HepG2 (cell line): ENCODE data around the gene DAPP1. TPM values are rescaled to one million over a fixed set of nuclear protein-coding genes. Genes with fewer than 3 reads are reported as not detected.

Experiments
- KDM5B ChIP-seq: sonication (generic); formaldehyde crosslinking; IDR thresholded peaks from 2 replicates; pipeline ENCODE4 v1.4.0; 2020; ENCODE audit warnings: missing genetic modification reagents, mild to moderate bottlenecking, borderline replicate concordance
- NCOA5 ChIP-seq: sonication (generic); formaldehyde crosslinking; IDR thresholded peaks from 2 replicates; pipeline ENCODE4 v1.4.0; 2020; ENCODE audit warnings: missing genetic modification reagents
- RBFOX2 ChIP-seq: fragments of 200-400 bp; formaldehyde crosslinking; IDR thresholded peaks from 2 replicates; pipeline ENCODE4 v1.6.1; 2017; ENCODE audit warnings: low read depth, mild to moderate bottlenecking, low read length
- SRY ChIP-seq: sonication (generic); formaldehyde crosslinking; IDR thresholded peaks from 2 replicates; pipeline ENCODE4 v1.8.0; 2022; ENCODE audit warnings: mild to moderate bottlenecking, missing genetic modification reagents
- ZNF234 ChIP-seq: sonication (generic); formaldehyde crosslinking; conservative IDR thresholded peaks from 2 replicates; pipeline ENCODE4 v1.5.1; 2020; ENCODE audit warnings: mild to moderate bottlenecking, missing genetic modification reagents
- ZNF446 ChIP-seq: sonication (generic); formaldehyde crosslinking; IDR thresholded peaks from 2 replicates; pipeline ENCODE4 v1.5.0; 2020; ENCODE audit warnings: mild to moderate bottlenecking, missing genetic modification reagents
- ZNF501 ChIP-seq: sonication (generic); formaldehyde crosslinking; IDR thresholded peaks from 2 replicates; pipeline ENCODE4 v1.5.1; 2020; ENCODE audit warnings: mild to moderate bottlenecking, moderate library complexity, missing genetic modification reagents
- polyA plus RNA-seq, 8 experiments: library from polyadenylated mRNA; depleted of rRNA in 3 of 8; stranded (reverse) in 7 of 8; unstranded in 1 of 8; fragments of >200 nt; fragmentation: Illumina TruSeq in 4 of 8; extraction: Trizol in 4 of 8; gene quantifications; 2 replicates each; pipeline versions ENCODE4 v1.2.1 to v1.2.3, GENCODE V29; 2011 to 2016; ENCODE audit warnings: low read depth in 4 of 8, missing spikeins in 1 of 8, mixed read lengths in 1 of 8; ENCODE audit not compliant: insufficient read depth in 1 of 8
- total RNA-seq, 5 experiments: library from RNA; depleted of rRNA; stranded (reverse); fragments of >200 nt; fragmentation: Illumina TruSeq; extraction: Trizol; gene quantifications; 2 replicates each; pipeline ENCODE4 v1.2.3, GENCODE V29; 2016; ENCODE audit warnings: low read depth in 1 of 5
- TF ChIP-seq, protein P1 (sequence below): sonication (generic); formaldehyde crosslinking; IDR thresholded peaks from 2 replicates; pipeline ENCODE4 v1.4.0; 2020; ENCODE audit warnings: missing genetic modification reagents, mild to moderate bottlenecking, borderline replicate concordance
- TF ChIP-seq, protein P2 (sequence below): sonication (generic); formaldehyde crosslinking; IDR thresholded peaks from 2 replicates; pipeline ENCODE4 v1.4.0; 2020; ENCODE audit warnings: mild to moderate bottlenecking, low read depth, missing genetic modification reagents
- TF ChIP-seq, protein P3 (sequence below): sonication (generic); formaldehyde crosslinking; IDR thresholded peaks from 2 replicates; pipeline ENCODE4 v1.9.0; 2021; ENCODE audit warnings: missing genetic modification reagents, mild to moderate bottlenecking, borderline replicate concordance

The DAPP1 gene
- total and polyA plus RNA-seq, 2 of the 13 experiments (the other 11 are each of a cell fraction or from before 2014, with no cell fraction given): not detected

DNA sequence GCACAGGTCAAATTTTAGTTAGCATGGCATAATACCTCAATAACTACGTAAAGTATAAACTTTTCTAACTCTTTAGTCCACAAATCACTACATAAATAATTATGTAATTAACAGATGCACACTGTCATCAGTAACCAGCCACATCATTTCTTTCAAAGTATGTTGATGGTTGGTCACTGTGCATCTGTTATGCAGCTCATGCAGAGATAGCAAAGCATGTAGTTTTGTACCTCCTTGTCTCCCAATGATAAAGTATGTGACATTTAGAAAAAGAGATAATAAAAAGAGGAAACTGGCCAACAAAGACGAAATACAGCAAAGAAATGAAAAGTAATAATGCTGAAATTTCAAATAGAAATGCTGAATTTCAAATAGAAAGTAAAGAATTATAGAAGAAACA lies 74.7 kb downstream of the DAPP1 start (continued):
- TF ChIP-seq SRY (CRISPR knock-in tag) (no peak), ZNF446 (CRISPR knock-in tag) (no peak), ZNF501 (CRISPR knock-in tag) (no peak), NCOA5 (CRISPR knock-in tag) (no peak), KDM5B (CRISPR knock-in tag) (no peak), RBFOX2 (no peak), ZNF234 (CRISPR knock-in tag) (no peak)
- TF ChIP-seq, protein P1, sequence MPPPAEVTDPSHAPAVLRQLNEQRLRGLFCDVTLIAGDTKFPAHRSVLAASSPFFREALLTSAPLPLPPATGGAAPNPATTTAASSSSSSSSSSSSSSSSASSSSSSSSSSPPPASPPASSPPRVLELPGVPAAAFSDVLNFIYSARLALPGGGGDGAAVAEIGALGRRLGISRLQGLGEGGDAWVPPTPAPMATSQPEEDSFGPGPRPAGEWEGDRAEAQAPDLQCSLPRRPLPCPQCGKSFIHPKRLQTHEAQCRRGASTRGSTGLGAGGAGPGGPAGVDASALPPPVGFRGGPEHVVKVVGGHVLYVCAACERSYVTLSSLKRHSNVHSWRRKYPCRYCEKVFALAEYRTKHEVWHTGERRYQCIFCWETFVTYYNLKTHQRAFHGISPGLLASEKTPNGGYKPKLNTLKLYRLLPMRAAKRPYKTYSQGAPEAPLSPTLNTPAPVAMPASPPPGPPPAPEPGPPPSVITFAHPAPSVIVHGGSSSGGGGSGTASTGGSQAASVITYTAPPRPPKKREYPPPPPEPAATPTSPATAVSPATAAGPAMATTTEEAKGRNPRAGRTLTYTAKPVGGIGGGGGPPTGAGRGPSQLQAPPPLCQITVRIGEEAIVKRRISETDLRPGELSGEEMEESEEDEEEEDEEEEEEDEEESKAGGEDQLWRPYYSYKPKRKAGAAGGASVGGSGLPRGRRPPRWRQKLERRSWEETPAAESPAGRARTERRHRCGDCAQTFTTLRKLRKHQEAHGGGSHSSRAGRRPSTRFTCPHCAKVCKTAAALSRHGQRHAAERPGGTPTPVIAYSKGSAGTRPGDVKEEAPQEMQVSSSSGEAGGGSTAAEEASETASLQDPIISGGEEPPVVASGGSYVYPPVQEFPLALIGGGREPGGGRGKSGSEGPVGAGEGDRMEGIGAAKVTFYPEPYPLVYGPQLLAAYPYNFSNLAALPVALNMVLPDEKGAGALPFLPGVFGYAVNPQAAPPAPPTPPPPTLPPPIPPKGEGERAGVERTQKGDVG (CRISPR knock-in tag): no peak
- TF ChIP-seq, protein P2, sequence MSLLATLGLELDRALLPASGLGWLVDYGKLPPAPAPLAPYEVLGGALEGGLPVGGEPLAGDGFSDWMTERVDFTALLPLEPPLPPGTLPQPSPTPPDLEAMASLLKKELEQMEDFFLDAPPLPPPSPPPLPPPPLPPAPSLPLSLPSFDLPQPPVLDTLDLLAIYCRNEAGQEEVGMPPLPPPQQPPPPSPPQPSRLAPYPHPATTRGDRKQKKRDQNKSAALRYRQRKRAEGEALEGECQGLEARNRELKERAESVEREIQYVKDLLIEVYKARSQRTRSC (CRISPR knock-in tag): no peak
- TF ChIP-seq, protein P3, sequence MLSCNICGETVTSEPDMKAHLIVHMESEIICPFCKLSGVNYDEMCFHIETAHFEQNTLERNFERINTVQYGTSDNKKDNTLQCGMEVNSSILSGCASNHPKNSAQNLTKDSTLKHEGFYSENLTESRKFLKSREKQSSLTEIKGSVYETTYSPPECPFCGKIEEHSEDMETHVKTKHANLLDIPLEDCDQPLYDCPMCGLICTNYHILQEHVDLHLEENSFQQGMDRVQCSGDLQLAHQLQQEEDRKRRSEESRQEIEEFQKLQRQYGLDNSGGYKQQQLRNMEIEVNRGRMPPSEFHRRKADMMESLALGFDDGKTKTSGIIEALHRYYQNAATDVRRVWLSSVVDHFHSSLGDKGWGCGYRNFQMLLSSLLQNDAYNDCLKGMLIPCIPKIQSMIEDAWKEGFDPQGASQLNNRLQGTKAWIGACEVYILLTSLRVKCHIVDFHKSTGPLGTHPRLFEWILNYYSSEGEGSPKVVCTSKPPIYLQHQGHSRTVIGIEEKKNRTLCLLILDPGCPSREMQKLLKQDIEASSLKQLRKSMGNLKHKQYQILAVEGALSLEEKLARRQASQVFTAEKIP: no peak
